C4-2B (cell line): ENCODE measurements around the gene GALNT9.

Source experiments
- H3K27ac ChIP-seq: fragments of 450-650 bp; 2 replicates; pipeline ENCODE4 v1.5.1; 2017
- ZFX ChIP-seq: fragments of 450-650 bp; IDR thresholded peaks from 2 replicates; pipeline ENCODE4 v1.6.1; 2017
- TF ChIP-seq, protein P1 (sequence below): fragments of 450-650 bp; conservative IDR thresholded peaks from 2 replicates; pipeline ENCODE4 v1.5.1; 2017; ENCODE audit warnings: mild to moderate bottlenecking

Gene GALNT9

DNA sequence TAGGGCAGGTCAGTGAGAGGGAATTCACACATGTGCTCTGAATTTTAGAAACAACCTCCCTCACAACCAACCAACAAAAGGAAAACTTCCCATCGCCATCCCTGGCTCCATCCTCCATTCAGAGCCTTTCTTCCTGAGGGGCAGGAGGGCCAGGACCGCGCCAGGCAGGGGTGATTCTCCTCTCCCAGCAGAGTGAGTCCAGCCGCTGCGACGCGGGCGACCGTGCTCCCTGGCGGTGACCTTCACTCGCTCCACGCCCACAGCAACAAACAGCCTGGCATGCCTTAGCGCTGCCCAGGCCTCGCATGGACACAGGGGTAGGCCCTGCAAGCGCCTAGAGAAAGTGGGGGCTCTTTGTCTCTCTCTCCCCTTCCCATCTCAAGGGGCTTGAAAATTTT, 3.7 kb downstream of the GALNT9 start:
- no peak overlapping the region for H3K27ac ChIP-seq
- TF ChIP-seq, protein P1, sequence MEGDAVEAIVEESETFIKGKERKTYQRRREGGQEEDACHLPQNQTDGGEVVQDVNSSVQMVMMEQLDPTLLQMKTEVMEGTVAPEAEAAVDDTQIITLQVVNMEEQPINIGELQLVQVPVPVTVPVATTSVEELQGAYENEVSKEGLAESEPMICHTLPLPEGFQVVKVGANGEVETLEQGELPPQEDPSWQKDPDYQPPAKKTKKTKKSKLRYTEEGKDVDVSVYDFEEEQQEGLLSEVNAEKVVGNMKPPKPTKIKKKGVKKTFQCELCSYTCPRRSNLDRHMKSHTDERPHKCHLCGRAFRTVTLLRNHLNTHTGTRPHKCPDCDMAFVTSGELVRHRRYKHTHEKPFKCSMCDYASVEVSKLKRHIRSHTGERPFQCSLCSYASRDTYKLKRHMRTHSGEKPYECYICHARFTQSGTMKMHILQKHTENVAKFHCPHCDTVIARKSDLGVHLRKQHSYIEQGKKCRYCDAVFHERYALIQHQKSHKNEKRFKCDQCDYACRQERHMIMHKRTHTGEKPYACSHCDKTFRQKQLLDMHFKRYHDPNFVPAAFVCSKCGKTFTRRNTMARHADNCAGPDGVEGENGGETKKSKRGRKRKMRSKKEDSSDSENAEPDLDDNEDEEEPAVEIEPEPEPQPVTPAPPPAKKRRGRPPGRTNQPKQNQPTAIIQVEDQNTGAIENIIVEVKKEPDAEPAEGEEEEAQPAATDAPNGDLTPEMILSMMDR, result no peak
- TF ChIP-seq ZFX, result no peak

DNA sequence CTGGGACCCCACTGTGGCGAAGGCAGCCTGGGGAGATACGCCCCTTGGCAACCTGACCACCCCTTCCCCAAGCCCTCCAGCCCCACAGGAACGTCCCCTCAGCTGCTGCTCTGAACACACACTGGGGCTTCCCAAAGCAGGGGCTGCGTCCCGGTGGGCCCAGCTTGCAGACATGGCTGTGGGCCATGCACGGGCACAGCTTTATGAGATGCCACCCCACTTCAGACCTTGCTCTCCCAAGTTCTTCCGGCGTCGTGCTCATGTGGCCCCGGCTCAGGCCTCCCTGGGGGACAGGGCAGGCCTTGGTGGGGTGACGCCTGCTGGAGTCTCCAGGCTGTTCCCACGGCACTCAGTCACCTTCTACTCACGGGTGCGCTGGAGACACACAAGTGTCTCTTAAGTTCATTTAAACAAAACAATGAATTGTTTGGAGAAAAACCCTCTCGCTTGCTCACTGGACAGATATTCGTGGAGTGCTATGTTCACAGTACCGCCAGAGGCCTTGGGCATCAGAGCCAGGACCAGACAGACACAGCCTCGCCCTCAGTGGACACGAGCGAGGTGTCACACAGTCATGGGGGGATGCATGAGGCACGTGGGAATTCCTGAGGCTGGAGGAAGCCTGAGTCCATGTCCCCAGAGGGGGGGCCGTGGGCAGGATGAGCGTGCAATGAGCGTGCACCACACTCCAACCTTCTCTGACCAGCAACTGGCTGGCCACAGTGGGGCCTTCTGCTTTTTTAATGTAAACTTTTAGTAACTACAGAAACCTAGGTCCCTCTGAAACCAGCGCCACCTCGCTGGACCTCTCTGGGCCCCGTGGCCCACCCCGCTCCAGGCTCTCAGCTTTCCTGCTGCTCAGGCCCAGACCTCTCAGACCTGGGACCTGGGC, 4.3 kb downstream of the GALNT9 start:
- H3K27ac ChIP-seq, result no peak overlapping the region
- TF ChIP-seq, protein P1, result no peak
- TF ChIP-seq ZFX, result no peak

DNA sequence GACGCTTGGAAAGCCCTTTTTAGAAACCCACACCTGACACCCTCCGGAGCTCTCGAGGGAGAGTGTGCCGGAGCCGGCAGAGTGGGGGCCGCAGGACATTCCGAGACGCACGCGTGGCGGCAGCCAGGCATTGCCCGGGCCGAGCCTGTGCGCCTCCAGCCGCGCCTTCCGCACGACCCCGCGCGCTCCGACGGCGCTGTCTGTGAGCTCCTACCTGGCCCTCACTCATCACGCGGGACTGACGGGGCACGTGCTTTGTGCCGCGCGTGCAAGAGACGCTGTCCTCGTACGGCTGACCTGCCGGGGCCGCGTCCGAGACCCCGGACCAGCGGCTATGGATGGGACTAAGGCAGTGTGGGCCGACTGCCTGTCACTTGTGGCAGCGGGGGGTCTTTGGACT, 5.2 kb downstream of the GALNT9 start:
- TF ChIP-seq, protein P1, result no peak
- TF ChIP-seq ZFX, result no peak
- no peak overlapping the region for H3K27ac ChIP-seq

DNA sequence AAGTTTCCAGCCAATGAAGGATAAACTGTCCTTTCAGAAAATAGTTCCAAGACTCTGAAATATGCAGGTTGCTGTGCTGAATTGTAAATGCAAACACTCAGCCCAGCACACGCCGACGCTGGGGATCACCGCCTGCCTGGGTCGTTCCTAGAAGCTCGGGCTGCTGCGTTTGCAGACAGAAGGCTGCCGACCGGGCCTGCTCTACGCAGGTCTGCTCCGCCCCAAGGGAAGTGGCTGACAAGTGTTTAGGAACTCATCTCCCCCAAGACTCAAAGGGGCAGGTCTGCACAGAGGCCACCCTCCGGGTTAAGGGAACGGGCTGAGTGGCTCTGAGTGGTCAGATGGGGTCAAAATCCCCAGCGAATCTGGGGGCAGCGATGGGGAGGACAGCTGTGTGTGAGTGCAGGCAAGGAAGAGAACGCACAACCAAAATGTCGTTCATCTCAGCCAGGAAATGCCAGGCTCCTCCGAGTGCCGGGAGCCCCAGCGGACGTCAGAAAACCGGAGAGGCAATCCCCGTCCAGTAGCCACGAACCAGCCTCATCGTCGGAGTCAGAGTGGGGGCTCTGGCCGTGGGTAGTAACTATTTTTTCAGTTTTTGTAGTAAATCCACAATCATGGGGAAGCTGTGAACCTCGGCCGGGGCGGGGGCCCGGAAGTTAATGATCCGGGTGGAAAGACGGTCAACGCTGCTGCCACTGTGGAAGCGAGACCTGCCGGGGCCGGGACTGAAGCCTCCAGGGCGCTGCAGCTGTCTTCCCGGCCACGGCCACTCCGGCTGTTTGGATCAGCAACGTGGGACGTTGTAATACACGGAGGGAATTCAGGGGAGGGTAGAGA, 6.0 kb downstream of the GALNT9 start:
- no peak overlapping the region for H3K27ac ChIP-seq
- no peak for TF ChIP-seq ZFX
- TF ChIP-seq, protein P1, result no peak

DNA sequence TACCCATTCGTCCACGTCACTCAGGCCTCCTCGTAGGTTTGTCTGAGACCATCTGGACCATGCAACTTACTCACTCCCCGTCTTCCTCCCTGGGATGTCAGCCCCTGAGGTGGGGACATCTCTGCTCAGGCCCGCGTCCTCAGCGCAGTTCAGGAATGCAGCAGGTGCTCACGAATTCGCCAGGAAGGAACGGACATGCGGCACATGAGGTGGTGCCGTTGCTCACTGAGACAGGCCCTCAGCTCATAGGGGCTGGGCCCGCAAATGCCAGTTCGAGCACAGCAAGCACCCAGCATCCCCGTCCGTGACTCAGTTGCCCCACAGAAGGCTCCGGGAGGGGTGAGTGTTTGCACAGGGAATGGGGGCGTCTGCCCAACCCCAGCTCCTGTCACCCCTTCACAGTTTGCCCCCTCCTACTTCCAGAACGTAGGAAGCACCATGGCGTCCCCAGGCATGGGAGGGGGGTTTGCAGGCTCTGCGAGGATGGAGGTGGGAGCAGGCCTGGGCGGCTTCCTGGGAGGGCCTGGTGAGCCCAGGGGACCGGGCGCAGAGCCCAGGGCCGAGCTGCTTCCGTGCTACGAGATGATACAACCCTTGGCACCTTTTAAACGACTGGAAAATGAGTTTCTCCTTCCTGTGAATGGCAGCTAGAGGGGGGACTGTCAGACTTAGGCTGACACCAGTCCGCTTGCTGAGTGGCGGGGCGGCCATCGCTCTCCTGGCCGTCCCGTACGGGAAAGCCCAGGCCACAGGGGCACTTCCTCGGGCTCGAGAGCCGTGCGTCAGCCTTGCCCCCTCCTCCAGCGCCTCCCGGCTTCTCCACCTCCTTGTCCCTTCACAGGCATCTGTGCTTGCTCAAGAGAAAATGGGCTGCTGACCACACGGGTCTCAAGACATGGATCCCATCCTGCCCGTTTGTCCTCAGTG, 6.9 kb downstream of the GALNT9 start:
- H3K27ac ChIP-seq, result no peak overlapping the region
- TF ChIP-seq, protein P1, result no peak
- TF ChIP-seq ZFX, result no peak

DNA sequence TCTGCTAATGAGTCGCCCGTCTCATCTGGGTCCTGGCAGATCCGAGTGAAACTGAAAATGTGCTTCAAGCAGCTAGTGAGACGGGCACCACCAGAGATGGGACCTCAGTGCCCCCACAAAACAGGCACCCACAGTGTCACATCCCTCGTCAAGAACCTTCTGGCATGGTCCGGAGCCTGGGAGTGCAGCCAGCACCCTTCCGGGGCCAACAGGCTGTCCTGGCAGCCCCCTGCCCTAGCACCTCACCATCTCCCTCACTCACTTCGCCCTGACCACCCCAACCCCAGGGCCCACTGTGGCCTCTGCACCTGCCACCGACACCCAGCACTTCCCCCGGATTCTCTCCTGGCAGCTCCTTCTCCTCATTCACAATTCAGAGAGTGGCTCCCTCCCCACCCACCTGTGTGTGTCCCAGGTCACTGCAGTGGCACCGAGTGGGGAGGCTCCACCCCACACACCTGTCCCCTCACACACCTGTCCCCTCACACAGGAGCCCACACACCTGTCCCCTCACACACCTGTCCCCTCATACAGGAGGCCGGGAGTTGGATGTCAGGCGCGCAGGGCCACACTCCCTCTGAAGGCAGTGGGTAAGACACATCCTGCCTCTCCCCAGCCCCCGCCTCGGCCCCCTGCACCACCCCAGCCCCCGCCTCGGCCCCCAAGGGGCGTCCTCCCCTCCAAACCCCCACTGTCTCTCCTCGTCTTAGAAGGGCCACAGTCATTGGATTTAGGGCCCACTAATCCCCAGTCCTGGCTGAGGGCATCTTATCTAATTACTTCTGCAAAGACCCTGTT, 7.9 kb downstream of the GALNT9 start:
- no peak overlapping the region for H3K27ac ChIP-seq
- no peak for TF ChIP-seq ZFX
- TF ChIP-seq, protein P1, result no peak
